HG03571 (cell line): Measurements from ENCODE around the gene CD300LF.
A peak's percentile ranks its signal among the peaks of the same experiment; 100 is the strongest.

ENCODE experiments used
- ATAC-seq: cut with Tn5 transposase; IDR thresholded peaks from one replicate; pipeline ENCODE4 v1.9.1; 2021; ENCODE audit not compliant: unreplicated experiment

The CD300LF gene

GRCh38 chr17:74712756-74713155, at the start of gene CD300LF:
CD300LF (minus strand) TSS chr17:74712923; CDS start chr17:74712866, 57 bp downstream.
- no peak for ATAC-seq

GRCh38 chr17:74761931-74762330, 49.2 kb upstream of the CD300LF start:
- ATAC-seq = no peak

- no peak for ATAC-seq
These were observed 48.7 kb upstream of the CD300LF start for GRCh38 chr17:74761419-74761818.

GRCh38 chr17:74760404-74761105, 47.8 kb upstream of the CD300LF start:
- no peak for ATAC-seq

GRCh38 chr17:74759941-74760340, 47.2 kb upstream of the CD300LF start:
- ATAC-seq = no peak

GRCh38 chr17:74759243-74759801, 46.6 kb upstream of the CD300LF start:
- peak; percentile 83 for ATAC-seq

- no peak for ATAC-seq
These were observed 46.1 kb upstream of the CD300LF start for GRCh38 chr17:74758848-74759168.

GRCh38 chr17:74757931-74758847, 45.5 kb upstream of the CD300LF start:
- ATAC-seq = no peak

GRCh38 chr17:74757502-74757901, 44.8 kb upstream of the CD300LF start:
- ATAC-seq = no peak

GRCh38 chr17:74756891-74757290, 44.2 kb upstream of the CD300LF start:
- ATAC-seq = no peak

GRCh38 chr17:74755533-74755932, 42.8 kb upstream of the CD300LF start:
- ATAC-seq = no peak

- no peak for ATAC-seq
These were observed 42.1 kb upstream of the CD300LF start for GRCh38 chr17:74754832-74755231.

GRCh38 chr17:74752822-74753401, 40.2 kb upstream of the CD300LF start:
- no peak for ATAC-seq

- ATAC-seq = no peak
These were observed 39.7 kb upstream of the CD300LF start for GRCh38 chr17:74752415-74752814.

- no peak for ATAC-seq
These were observed 37.8 kb upstream of the CD300LF start for GRCh38 chr17:74750327-74751069.

GRCh38 chr17:74750039-74750326, 37.3 kb upstream of the CD300LF start:
- ATAC-seq = no peak

- peak; percentile 6 for ATAC-seq
These were observed 36.7 kb upstream of the CD300LF start for GRCh38 chr17:74749279-74750038.

- ATAC-seq = peak; percentile 84
These were observed 36.0 kb upstream of the CD300LF start, which contains the start of gene NHERF1 for GRCh38 chr17:74748529-74749278. NHERF1 (plus strand) TSS chr17:74748628; CDS start chr17:74748847, 219 bp downstream.

GRCh38 chr17:74748279-74748528, 35.5 kb upstream of the CD300LF start:
- no peak for ATAC-seq

- no peak for ATAC-seq
These were observed 34.2 kb upstream of the CD300LF start for GRCh38 chr17:74746922-74747321.
